GM18505 (cell line): ENCODE measurements around the gene NAV1.

Source experiments
- ATAC-seq: cut with Tn5 transposase; IDR thresholded peaks from one replicate; pipeline ENCODE4 v1.9.1; 2021; ENCODE audit not compliant: unreplicated experiment
- POLR2A ChIP-seq: IDR thresholded peaks from 4 replicates; pipeline ENCODE4 v1.6.1; 2011; ENCODE audit warnings: borderline replicate concordance; ENCODE audit not compliant: insufficient read depth, insufficient read length; ENCODE audit errors: extremely low read depth

NAV1 gene

DNA sequence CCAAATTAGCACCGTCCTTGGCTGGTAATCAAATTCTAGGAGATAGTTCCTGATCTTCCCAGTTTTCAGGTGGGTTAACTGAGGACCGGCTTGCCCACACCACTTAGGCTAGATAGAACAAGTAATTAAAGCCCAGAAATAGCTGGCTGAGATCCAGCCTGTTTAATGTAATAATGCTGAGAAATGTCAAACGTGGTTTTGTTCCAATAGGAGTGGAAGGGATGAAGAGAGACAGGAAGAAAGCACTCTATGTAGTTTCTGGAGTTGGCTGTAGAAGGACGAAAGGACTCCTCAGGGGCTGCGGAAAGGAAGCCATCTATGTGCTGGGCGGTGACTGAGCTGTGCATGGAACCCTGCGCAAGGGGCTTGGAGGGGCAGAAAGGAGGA, 18.6 kb downstream of the NAV1 start:
- no peak for ATAC-seq
- no peak for TF ChIP-seq POLR2A

DNA sequence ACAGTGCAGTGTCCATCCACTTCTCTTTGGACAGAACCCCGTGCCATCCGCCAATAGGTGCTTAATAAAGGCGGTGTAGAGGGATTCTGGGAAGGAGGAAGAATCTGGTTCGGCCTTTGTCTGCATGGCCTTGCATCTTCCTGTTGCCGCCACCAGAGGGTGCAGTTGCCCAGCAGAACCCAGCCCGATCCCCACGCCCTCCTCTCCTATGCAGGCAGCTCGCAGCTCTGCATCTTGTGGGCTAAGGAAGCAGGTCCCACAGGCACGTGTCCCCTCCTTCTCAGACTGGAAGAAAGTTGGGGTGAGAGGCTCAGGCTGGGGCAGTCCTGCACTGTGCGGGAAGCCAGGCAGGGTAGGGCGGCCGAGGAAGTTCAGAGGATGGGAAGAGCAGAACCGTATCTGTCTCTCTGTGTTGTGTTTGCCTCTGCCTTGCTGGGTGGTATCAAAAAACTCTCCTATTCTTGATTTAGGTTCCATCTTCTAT, 20.8 kb downstream of the NAV1 start:
- no peak for ATAC-seq
- TF ChIP-seq POLR2A: no peak

DNA sequence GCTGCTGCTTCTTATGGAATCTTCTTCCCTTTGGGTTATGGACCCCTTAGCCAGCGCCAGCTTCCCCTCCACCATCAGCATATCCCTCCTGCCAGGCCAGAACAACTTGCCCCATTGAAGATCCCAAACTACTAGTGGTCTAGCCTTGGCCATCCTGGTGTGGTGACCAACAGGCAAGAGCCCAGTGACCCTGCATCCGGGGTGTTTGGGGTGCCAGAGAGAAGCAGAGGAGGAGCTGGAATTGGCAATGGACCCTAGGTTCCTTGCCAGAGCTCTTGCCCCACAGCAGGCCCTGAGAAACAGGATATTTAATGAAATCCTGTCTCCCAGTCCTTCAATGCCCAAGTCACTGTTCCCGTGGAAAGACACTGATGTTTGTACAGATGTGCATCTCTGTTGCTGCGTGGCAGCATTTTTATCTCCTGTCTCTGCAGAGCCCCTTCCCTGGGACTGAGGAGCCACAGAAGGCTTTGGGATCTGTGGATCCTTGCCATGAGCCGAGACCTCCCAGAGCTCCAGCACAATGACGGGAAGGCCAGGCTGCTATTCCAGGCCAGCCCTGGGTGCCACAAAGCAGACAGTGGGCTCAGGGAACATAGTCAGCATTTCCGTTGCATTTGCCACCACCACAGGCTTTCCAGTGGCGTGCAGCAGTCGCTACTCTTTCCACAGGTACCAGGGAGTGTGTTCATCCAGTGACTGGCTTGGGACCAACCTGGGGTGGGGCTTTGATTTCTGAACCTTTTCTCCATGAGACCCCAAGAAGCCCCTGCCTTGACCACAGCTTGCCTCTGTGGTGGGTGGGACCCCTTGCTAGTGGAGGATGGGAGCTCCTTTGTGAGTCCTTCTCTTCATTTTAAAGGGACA, 21.6 kb downstream of the NAV1 start:
- no peak for ATAC-seq
- no peak for TF ChIP-seq POLR2A

DNA sequence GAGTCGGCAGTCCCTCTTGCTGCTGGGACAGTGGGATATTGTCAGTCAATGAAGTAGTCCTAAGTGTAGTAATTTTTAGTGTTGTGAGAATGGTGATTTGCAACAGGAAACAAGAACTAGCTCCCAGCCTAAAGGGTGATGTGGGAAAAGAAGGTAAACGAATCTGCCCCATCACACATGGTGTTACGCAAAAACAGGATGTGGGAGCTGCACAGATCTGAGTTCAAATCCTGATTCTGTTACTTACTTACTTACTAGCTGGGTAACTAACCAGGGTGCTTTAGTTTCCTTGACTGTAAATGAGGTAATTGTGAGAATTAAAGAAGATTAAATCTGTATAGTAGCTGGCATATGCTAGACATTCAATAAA, 22.3 kb downstream of the NAV1 start:
- ATAC-seq: no peak
- no peak for TF ChIP-seq POLR2A

DNA sequence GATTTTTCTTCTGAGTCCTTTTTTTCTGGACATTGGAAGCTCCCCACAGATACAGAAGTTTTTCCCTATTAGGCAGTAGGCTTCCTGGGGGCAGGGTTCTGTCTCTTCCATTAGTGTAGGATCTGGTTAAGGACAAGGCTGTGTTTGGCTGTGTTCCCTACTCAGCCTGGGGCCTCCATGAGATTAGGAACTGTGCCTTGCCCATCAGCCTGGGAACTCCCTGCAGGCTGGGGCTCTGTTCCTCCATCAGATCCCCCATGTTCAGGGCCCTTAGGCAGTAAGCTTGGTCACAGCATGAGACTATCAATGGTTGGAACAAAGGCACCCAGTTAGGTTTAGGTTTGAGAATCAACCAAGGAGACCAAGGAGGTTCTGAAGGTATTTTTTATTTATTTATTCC, 22.7 kb downstream of the NAV1 start:
- TF ChIP-seq POLR2A: no peak
- no peak for ATAC-seq

DNA sequence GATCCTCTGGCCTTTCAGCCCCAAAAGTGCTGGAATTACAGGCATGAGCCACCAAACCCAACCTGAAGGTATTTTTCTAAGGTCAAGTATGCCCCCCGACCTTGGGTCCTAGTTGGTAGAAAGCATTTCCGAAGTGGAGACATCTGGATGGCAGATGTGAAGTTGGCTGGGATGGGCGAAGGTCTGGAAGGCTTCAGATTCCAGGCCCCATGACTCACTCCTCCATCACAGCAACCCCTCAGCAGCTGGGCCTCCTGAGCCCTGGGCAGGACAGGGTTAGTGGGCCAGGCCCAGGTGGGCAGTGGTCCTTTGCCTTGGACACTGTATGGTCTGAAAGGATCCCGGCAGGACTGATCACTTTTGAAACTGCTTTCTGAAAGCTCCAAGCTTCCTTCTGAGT, 23.3 kb downstream of the NAV1 start:
- no peak for ATAC-seq
- TF ChIP-seq POLR2A: no peak

DNA sequence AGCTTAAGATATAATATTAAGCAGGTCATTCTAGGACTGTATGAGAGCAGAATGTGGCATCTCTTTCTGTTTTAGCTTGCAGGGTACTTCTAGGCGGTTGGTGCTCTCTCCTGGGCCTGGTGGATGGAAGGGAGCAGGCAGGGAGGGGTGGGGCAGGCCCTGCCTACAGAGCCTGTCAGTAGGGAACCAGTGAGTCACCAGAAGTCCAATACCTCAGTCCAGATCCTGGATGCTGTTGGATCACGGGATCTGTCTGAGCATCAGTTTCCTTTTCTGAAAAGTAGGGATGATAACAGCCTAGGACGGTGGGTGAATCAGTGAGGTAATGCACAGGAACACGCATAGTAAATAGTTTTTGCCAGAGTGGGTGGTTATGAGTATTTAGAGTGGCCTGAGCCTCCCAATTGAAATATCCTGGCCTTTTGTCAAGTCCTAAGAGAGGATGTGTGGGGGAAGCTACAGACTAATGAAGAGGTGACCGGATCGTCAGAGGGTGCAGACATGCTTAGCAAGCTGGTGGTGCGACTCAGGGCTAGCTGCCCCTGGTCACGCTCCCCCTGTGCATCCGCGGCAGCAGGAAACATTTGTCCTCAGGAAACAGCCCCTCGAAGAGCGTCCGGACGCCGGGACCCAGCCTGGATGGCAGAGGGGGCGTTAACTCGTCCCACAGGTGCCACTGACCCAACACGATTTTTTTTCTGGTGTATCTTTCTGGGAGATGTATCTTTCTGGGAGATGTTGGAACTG, 23.9 kb downstream of the NAV1 start:
- ATAC-seq: no peak
- TF ChIP-seq POLR2A: no peak

DNA sequence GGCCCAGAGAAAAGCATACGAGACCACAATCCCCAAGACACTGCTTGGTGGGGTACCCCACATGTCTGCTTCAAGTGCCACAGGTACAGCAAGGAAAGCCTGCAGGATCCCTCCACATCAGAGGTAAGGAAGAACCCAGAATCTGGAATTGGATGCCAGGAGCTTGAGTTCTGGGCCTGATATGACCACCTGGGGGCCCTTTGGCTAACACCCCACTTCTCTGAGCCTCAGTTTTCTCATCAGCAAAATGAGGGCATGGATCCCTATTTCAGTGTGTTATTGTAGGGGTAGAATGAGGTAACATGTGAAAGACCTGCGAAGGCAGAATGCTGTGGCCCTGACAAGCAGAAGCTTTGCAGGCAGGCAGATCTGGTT, 24.5 kb downstream of the NAV1 start:
- no peak for ATAC-seq
- TF ChIP-seq POLR2A: no peak

DNA sequence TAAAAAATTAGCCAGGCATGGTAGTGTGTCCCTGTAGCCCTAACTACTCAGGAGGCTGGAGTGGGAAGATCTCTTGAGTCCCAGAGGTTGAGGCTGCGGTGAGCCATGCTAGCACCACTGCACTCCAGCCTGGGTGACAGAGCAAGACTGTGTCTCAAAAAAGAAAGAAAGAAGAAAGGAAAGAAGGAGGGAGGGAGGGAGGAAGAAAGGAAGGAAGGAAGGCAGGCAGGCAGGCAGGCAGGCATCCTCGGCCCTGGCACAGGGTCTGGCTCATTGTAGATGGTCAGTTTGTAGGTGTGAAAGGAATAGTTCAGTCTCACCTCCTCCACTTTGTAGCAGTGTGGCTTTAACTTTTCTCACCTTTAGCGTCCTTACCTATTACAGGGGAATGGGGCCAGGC, 25.0 kb downstream of the NAV1 start:
- TF ChIP-seq POLR2A: no peak
- ATAC-seq: no peak

DNA sequence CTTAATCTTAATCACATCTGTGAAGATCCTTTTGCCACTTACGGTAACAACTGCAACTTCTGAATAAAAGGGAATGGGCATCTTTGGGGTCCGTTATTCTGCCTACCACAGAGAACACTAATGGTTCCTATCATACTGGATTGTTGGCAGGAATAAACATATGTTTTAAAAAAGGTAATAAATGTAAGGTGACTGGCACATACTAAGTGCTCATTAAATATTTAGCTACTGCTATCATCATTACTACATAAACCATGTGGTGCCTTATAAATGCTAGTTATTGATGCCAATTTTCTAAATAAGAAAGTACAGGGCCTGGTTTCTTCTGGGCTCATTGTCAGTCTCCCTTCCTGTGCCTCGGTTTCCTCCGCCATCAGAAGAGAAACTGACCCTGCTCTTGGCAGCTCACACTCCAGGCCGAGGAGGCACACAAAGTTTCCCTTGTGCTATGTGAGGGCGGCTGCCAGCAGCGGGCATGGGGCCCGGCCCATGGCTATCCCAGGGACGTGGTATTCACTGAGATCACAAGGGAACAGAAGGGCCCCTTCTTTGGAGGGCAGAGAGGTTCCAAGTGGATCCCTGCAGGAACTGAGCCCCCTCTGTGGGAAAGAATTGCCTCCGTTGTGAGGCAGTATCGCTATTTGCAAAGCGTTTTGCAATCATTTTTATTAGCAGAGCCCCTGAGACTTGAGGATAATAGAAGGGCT, 26.2 kb downstream of the NAV1 start:
- ATAC-seq: no peak
- TF ChIP-seq POLR2A: no peak

DNA sequence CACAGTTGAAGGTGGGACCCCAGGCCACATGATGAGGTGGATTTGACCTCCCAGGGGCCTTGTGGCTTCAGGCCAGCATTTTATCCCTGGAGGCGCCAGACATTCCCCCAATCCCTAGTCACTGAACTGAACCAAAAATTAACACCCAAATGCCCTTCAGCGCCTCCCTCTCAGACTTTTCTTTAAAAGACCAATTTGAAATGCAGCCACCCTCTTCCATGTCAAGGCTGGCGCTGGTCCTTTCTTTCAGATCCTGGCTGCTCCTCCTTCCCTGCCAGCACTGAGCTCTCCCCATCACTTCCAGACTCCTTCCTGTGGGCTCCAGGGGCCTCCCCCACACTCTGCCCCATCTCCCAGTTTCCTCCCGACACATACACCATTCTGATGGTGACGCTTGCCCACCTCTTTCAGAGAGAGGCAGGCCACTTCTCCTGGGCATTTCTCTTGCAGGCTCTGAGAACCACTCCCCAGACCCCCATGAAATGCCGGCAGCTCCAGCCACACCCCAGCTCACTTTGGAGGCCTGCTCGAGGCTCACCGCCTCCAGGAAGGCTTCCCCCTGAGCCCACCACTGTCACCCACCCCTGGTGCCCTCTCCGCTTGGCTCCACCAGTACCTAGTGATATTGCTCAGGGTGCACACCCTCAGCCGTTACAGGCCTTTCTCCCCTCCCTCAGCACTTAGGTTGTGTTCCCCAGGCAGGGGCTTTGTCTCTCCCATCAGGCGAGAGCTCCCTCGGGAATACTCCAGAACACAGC, 27.0 kb downstream of the NAV1 start:
- TF ChIP-seq POLR2A: no peak
- no peak for ATAC-seq

DNA sequence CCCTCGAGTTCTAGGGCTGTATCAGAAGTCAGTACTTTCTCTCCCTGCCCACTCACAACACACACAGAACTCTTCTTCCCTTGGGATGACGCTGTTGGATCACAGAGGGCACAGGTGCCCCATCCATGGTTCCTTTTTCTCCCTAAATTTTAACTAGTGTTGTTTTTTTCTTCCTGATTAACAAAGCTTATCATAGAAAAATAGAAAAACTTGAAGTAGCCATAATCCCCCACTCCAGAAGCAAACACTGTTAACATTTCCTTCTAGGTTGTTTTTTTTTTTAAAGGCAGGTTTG, 27.5 kb downstream of the NAV1 start:
- ATAC-seq: no peak

More for the DNA sequence above, 27.5 kb downstream of the NAV1 start:
- TF ChIP-seq POLR2A: no peak
